ENCODE results near the gene CFAP73. TPM values are rescaled to one million over a fixed set of nuclear protein-coding genes. Genes with fewer than 3 reads are reported as not detected.

The CFAP73 gene
- total RNA-seq, 2 donors from 2014 or later: 0.99 TPM; not detected in 1

DNA sequence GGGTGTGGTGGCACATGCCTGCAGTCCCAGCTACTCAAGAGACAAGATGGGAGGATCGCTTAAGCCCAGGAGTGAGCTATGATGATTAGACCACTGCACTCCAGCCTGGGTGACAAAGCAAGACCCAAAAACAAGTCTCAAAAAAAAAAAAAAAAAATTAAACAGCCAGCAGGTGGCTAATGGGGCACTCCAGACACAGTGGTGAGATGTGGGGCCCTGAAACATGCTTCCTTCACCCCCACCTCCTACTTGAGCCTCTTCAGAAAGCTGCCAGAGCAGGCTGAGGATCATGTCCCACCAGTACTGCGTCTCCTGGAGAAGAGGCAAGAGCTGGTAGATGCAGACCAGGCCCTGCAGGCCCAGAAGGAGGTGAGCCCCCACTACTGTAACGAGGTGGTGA lies 2.1 kb downstream of the CFAP73 start:
- no peak for TF ChIP-seq POLR2A (IDR thresholded peaks at IDR 0.05)
- TF ChIP-seq, protein P1, sequence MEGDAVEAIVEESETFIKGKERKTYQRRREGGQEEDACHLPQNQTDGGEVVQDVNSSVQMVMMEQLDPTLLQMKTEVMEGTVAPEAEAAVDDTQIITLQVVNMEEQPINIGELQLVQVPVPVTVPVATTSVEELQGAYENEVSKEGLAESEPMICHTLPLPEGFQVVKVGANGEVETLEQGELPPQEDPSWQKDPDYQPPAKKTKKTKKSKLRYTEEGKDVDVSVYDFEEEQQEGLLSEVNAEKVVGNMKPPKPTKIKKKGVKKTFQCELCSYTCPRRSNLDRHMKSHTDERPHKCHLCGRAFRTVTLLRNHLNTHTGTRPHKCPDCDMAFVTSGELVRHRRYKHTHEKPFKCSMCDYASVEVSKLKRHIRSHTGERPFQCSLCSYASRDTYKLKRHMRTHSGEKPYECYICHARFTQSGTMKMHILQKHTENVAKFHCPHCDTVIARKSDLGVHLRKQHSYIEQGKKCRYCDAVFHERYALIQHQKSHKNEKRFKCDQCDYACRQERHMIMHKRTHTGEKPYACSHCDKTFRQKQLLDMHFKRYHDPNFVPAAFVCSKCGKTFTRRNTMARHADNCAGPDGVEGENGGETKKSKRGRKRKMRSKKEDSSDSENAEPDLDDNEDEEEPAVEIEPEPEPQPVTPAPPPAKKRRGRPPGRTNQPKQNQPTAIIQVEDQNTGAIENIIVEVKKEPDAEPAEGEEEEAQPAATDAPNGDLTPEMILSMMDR (IDR thresholded peaks at IDR 0.05): no peak
- ATAC-seq (no peak), DNase-seq (no peak)
- Histone ChIP-seq H3K27me3 (peaks cover 0 to 3% of the 10 kb centered on the region in 2 donors), H3K27ac (no peak overlapping the region), H3K4me1 (peaks cover 32% of the 10 kb centered on the region), H3K9me3 (no peaks in the 10 kb centered on the region), H3K4me3 (no peak overlapping the region), H3K36me3 (replicated peaks in 1 of 2; ENCODE audit: insufficient read depth in 1 of 2, low read depth in 2 of 2) (no peaks in the 10 kb centered on the region)
- 90 to 98% methylated on average over 3 of the region's 3 CpGs for WGBS, 2 donors
- intact Hi-C loops (cut with DNase I): no loop called here

DNA sequence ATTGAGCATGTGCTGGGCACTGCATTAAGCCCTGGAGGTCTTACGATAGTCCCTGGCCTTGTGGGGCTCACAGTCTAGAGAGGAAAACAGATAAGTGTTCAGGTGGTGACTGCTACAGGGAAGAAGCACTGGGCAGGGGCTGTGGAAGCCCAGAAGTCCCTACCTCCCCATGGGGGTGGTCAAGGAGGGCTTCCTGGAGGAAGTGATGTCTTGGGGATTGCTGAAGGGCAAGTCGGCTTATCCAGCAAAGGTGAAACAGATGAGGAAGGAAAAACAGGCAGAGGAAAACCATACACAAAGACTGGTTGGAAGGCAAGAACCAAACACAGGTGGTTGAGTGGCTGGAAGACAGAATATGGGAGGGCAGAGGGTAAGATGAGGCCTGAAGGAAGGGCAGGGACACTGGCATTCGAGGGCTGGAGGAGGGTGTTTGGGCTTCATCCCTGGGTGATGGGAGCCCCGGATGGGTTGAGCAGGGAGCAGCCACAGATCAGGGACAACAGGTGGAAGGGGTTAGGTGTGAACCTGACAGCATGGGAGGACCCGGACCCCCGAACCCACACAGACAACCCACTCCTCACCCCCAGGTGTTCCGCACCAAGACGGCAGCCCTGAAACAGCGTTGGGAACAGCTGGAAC lies 2.8 kb downstream of the CFAP73 start:
- H3K4me1 ChIP-seq: peaks cover 32% of the 10 kb centered on the region
- TF ChIP-seq, protein P1 (IDR thresholded peaks at IDR 0.05): no peak
- TF ChIP-seq POLR2A (IDR thresholded peaks at IDR 0.05): no peak
- intact Hi-C loops (cut with DNase I): no loop called here
- 23 to 27% methylated on average over 8 to 9 of the region's 9 CpGs for WGBS, 2 donors
- no peaks in the 10 kb centered on the region for H3K9me3 ChIP-seq
- DNase-seq (no peak), ATAC-seq (no peak)
- no peaks in the 10 kb centered on the region for H3K36me3 ChIP-seq (replicated peaks in 1 of 2; ENCODE audit: insufficient read depth in 1 of 2, low read depth in 2 of 2)
- H3K27ac ChIP-seq: no peak overlapping the region
- no peak overlapping the region for H3K4me3 ChIP-seq
- peaks cover 0 to 3% of the 10 kb centered on the region in 2 donors for H3K27me3 ChIP-seq

DNA sequence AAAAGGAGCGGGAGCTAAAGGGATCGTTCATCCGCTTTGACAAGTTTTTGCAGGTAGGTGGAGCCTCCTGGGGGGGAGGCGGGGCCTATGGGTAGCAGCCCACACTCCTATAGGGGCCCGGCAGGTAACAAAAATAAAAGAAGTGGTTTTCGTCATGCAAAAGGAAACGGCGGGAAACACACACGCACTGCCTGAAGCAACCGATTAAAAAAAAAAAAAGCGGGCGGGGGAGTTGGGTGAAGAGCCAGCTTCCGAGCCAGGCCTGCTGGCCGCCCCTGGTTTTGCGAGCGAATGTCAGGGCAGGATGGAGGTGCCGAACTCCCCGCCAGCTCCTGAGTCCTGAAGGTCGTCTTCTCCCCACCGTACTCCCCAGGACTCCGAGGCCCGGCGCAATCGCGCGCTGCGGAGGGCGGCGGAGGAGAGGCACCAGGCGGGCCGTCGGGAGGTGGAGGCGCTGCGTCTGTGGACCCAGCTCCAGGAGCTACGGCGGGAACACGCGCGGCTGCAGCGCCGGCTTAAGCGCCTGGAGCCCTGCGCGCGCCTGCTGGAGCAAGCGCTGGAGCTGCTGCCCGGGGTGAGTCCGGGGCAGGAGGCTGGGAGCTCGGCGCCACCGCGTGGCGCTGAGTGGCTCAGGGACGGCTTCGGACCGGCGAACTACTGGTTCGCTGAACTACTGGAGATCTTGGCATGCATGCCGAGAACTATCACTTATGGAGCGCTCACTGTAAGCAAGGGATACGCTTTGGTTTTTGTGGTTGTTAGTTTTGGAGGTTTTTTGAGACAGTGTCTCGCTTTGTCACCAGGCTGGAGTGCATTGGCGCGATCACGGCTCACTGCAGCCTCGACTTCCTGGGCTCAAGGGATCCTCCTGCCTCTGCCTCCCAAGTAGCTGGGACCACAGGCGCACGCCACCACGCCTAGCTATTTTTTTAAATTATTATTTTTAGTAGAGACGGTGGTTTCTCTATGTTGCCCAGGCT lies 3.6 kb downstream of the CFAP73 start:
- Histone ChIP-seq H3K9me3 (no peaks in the 10 kb centered on the region), H3K27me3 (peaks cover 0 to 3% of the 10 kb centered on the region in 2 donors), H3K4me3 (no peak overlapping the region), H3K36me3 (replicated peaks in 1 of 2; ENCODE audit: insufficient read depth in 1 of 2, low read depth in 2 of 2) (no peaks in the 10 kb centered on the region), H3K4me1 (peaks cover 32% of the 10 kb centered on the region), H3K27ac (peak overlapping the region in 1 of 4 donors; percentile 55)
- 7 to 11% methylated on average over 26 to 65 of the region's 70 CpGs for WGBS, 2 donors
- peak; percentile 65 to 73 (median 72) for DNase-seq
- TF ChIP-seq, protein P1 (IDR thresholded peaks at IDR 0.05): peak in 6 of 7 experiments; percentile 28 to 64 (median 56)
- TF ChIP-seq POLR2A (IDR thresholded peaks at IDR 0.05): no peak
- intact Hi-C loops (cut with DNase I): no loop called here
- ATAC-seq: peak; percentile 83

DNA sequence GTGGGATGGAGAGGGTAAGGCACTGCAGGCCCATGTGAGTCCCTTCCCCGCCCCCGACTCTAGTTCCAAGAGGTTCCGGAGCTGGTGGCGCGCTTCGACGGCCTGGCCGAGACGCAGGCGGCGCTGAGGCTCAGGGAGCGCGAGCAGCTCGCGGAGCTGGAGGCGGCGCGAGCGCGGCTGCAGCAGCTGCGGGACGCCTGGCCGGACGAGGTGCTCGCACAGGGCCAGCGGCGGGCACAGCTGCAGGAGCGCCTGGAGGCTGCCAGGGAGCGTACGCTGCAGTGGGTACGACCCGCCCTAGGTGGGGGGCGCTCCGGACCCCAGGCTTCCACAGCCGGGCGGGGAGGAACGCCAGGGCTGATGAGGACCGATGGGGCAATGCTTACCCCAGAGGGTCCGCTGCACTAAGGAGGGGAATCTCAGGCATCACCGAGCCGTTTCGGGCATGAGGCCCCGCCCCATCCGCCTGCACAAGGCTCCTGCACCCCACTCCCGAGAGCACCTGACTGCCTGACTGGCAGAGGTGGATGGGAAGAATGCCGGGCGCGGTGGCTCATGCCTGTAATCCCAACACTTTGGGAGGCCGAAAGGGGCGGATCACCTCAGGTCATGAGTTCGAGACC lies 4.9 kb downstream of the CFAP73 start:
- no peak overlapping the region for H3K4me3 ChIP-seq
- ATAC-seq: peak; percentile 33
- DNase-seq: peak in 2 of 4 donors; percentile 37 to 54
- no peak for TF ChIP-seq POLR2A (IDR thresholded peaks at IDR 0.05)
- TF ChIP-seq, protein P1 (IDR thresholded peaks at IDR 0.05): no peak
- intact Hi-C loops (cut with DNase I): no loop called here
- H3K9me3 ChIP-seq: no peaks in the 10 kb centered on the region
- no peak overlapping the region for H3K27ac ChIP-seq
- peaks cover 30% of the 10 kb centered on the region for H3K4me1 ChIP-seq
- H3K27me3 ChIP-seq: peaks cover 0 to 3% of the 10 kb centered on the region in 2 donors
- WGBS, 2 donors: 0 to 4% methylated on average over 2 to 51 of the region's 51 CpGs
- H3K36me3 ChIP-seq (replicated peaks in 1 of 2; ENCODE audit: insufficient read depth in 1 of 2, low read depth in 2 of 2): peaks cover 6 to 11% of the 10 kb centered on the region in 2 donors

Data from body of pancreas (tissue), 4 donors.